Type B pancreatic cell (in vitro differentiated cells): Measurements from ENCODE around the gene FAM53C. TPM values are rescaled to one million over a fixed set of nuclear protein-coding genes. Genes with fewer than 3 reads are reported as not detected.

ENCODE experiments used
- DNase-seq: peaks from one replicate; pipeline ENCODE4 v3.0.0; 2021; ENCODE audit warnings: mixed read lengths; ENCODE audit not compliant: unreplicated experiment; ENCODE audit errors: extremely low spot score
- H3K27ac Mint-ChIP-seq: 2 replicates; pipeline ENCODE4 v1.8.0; 2021; ENCODE audit warnings: mild to moderate bottlenecking, mixed read lengths
- H3K27me3 Mint-ChIP-seq: 2 replicates; pipeline ENCODE4 v1.8.0; 2021; ENCODE audit warnings: mixed read lengths
- H3K36me3 Mint-ChIP-seq: 2 replicates; pipeline ENCODE4 v1.8.0; 2021; ENCODE audit warnings: mixed read lengths
- H3K4me1 Mint-ChIP-seq: one replicate; pipeline ENCODE4 v1.8.0; 2021; ENCODE audit warnings: mixed read lengths; ENCODE audit not compliant: unreplicated experiment
- H3K4me3 Mint-ChIP-seq: 2 replicates; pipeline ENCODE4 v1.8.0; 2021; ENCODE audit warnings: mild to moderate bottlenecking, mixed read lengths
- H3K9me3 Mint-ChIP-seq: 2 replicates; pipeline ENCODE4 v1.8.0; 2021; ENCODE audit warnings: mixed read lengths
- CTCF ChIP-seq: fragments of 200-600 bp; sonication (generic); conservative IDR thresholded peaks from 2 replicates; pipeline ENCODE4 v1.5.0; 2021; ENCODE audit warnings: antibody characterized with exemption, mild to moderate bottlenecking
- long read RNA-seq: library from polyadenylated mRNA; unstranded; transcript quantifications from one replicate; pipeline ENCODE4 v2.0.0, GENCODE V29; 2020
- total RNA-seq: library from RNA; stranded (reverse); gene quantifications from 2 replicates; pipeline ENCODE4 v1.2.1, GENCODE V29; 2021; ENCODE audit warnings: low replicate concordance

The FAM53C gene
- 48.2 and 56.4 TPM in 2 replicates for total RNA-seq
- long read RNA-seq, full-length matches to known transcripts = 3 of 33 reads
- long read RNA-seq, partial matches to known transcripts = 27 of 33 reads
- long read RNA-seq, other reads (novel, unspliced or antisense) = 3 of 33 reads

GRCh38 chr5:138337685-138338410, at the start of gene FAM53C:
TSS of gene FAM53C (plus strand) at chr5:138338266. CDS start at chr5:138341336, 3,070 bp downstream.
- Mint-ChIP-seq H3K27ac (peak within 1 kb of the TSS; percentile 99), H3K9me3 (no peaks in the 10 kb centered on the region), H3K27me3 (no peaks in the 10 kb centered on the region), H3K4me3 (peak within 1 kb of the TSS; percentile 95), H3K4me1 (peaks cover 32% of the 10 kb centered on the region), H3K36me3 (peaks cover 11% of the 10 kb centered on the region)
- no peak for TF ChIP-seq CTCF
- peak; percentile 96 for DNase-seq

DNA sequence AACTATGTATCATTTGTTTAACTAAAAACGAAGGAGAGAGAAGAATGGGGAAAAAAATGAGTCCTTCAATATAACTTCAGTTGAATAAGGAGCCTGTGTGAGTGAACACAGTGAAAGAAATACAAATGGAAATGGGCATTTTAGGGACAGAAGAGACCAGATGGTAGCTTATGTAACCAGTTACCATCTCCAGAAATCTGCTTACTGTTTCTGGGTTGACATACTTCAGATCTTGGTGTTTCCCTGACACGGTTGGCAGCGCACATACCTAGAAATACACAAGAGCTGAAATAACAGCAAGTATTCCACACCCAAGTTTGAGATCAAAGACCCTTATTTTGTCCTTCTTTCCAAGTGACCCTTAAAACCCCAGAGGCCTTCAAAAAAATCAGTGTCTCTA, 48.8 kb upstream of the FAM53C start:
- DNase-seq = no peak
- Mint-ChIP-seq H3K27me3 (no peaks in the 10 kb centered on the region), H3K4me3 (no peak overlapping the region), H3K36me3 (peaks cover 3% of the 10 kb centered on the region), H3K4me1 (no peaks in the 10 kb centered on the region), H3K9me3 (no peaks in the 10 kb centered on the region), H3K27ac (no peak overlapping the region)
- no peak for TF ChIP-seq CTCF

DNA sequence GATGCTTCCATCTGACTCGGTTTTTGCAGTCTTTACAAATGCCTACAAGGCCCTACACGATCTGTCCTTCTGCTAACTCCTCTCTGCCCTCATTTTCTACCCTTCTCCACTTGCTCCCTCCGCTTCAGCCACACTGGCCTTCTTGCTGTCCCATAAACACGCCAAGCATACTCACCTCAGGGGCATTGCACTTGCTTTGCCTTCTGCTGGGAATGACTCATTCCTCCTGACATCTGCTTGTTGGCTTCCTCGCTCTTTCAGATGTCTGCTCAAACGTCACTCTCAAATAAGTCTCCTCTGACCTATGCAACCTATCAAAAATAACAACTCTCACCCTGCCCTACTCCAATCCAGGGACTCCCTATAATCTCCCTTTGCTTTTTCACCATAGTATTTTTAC, 34.7 kb upstream of the FAM53C start:
- no peaks in the 10 kb centered on the region for H3K9me3 Mint-ChIP-seq
- no peaks in the 10 kb centered on the region for H3K4me1 Mint-ChIP-seq
- H3K27ac Mint-ChIP-seq = no peak overlapping the region
- H3K4me3 Mint-ChIP-seq = no peak overlapping the region
- H3K27me3 Mint-ChIP-seq = no peaks in the 10 kb centered on the region
- DNase-seq = no peak
- TF ChIP-seq CTCF = no peak
- H3K36me3 Mint-ChIP-seq = peaks cover 6% of the 10 kb centered on the region

GRCh38 chr5:138305797-138306196, 32.3 kb upstream of the FAM53C start:
- Mint-ChIP-seq H3K4me3 (no peak overlapping the region), H3K4me1 (no peaks in the 10 kb centered on the region), H3K27me3 (no peaks in the 10 kb centered on the region), H3K36me3 (peaks cover 10% of the 10 kb centered on the region), H3K9me3 (no peaks in the 10 kb centered on the region), H3K27ac (no peak overlapping the region)
- TF ChIP-seq CTCF = no peak
- DNase-seq = no peak

- H3K9me3 Mint-ChIP-seq = no peaks in the 10 kb centered on the region
- no peaks in the 10 kb centered on the region for H3K27me3 Mint-ChIP-seq
- no peak for TF ChIP-seq CTCF
- no peak overlapping the region for H3K27ac Mint-ChIP-seq
- peaks cover 10% of the 10 kb centered on the region for H3K36me3 Mint-ChIP-seq
- H3K4me1 Mint-ChIP-seq = no peaks in the 10 kb centered on the region
- H3K4me3 Mint-ChIP-seq = no peak overlapping the region
- DNase-seq = no peak
Measured at GRCh38 chr5:138315751-138316278, 22.3 kb upstream of the FAM53C start.
